ENCODE measurements around the gene ZDHHC17. TPM values are rescaled to one million over a fixed set of nuclear protein-coding genes. Genes with fewer than 3 reads are reported as not detected.

The ZDHHC17 gene
- polyA plus RNA-seq, 1 of the 3 experiments (the other 2 are of a cell fraction) = 28.6 TPM

- TF ChIP-seq USF1 (IDR thresholded peaks at IDR 0.05; ENCODE audit: borderline replicate concordance, low read depth) = no peak
- no peak for TF ChIP-seq TAF1 (IDR thresholded peaks at IDR 0.05; ENCODE audit: borderline replicate concordance, low read depth, low read length)
- TF ChIP-seq FOXM1 (IDR thresholded peaks at IDR 0.05; ENCODE audit: low read depth) = no peak
- no peak for TF ChIP-seq YY1 (IDR thresholded peaks at IDR 0.05; ENCODE audit: low read depth)
- TF ChIP-seq NRF1 (IDR thresholded peaks at IDR 0.05; ENCODE audit: low read depth, low read length) = no peak
These were observed 1.7 kb downstream of the ZDHHC17 start (continued) for GRCh38 chr12:76765598-76765997.

GRCh38 chr12:76766161-76766560 lies 2.2 kb downstream of the ZDHHC17 start:
- H3K27ac ChIP-seq (ENCODE audit: low read depth in 2 of 2, low read length in 1 of 2) = no peak overlapping the region
- no peaks in the 10 kb centered on the region for H3K36me3 ChIP-seq (replicated peaks in 1 of 2; ENCODE audit: control insufficient read depth in 1 of 2, insufficient read depth in 2 of 2, low read length in 1 of 2)
- H3F3A ChIP-seq (replicated peaks; ENCODE audit: insufficient read depth) = peaks cover 13% of the 10 kb centered on the region
- POLR2A ChIA-PET = no interaction called here
- H3K4me2 ChIP-seq = peak overlapping the region; percentile 89
- TF ChIP-seq TCF12 (IDR thresholded peaks at IDR 0.05) (no peak), SIN3A (IDR thresholded peaks at IDR 0.05; ENCODE audit: borderline replicate concordance, low read depth, low read length) (no peak), ZBTB33 (IDR thresholded peaks at IDR 0.05; ENCODE audit: borderline replicate concordance, low read depth) (no peak), GABPA (IDR thresholded peaks at IDR 0.05; ENCODE audit: low read depth) (no peak), GATA2 (CRISPR knock-in tag; IDR thresholded peaks at IDR 0.05) (no peak), TEAD4 (IDR thresholded peaks at IDR 0.05; ENCODE audit: borderline replicate concordance, insufficient read depth) (no peak), RXRA (IDR thresholded peaks at IDR 0.05; ENCODE audit: borderline replicate concordance, low read depth) (no peak), ELF1 (IDR thresholded peaks at IDR 0.05) (no peak), REST (IDR thresholded peaks at IDR 0.05; ENCODE audit: low read depth, low read length) (no peak), TAF1 (IDR thresholded peaks at IDR 0.05; ENCODE audit: borderline replicate concordance, low read depth, low read length) (no peak), NFIC (IDR thresholded peaks at IDR 0.05; ENCODE audit: borderline replicate concordance) (no peak), NRF1 (IDR thresholded peaks at IDR 0.05; ENCODE audit: low read depth, low read length) (no peak)
- no peak overlapping the region for H3K9ac ChIP-seq
- no peaks in the 10 kb centered on the region for H3K9me2 ChIP-seq
- no peaks in the 10 kb centered on the region for H3K9me3 ChIP-seq
- H3K79me2 ChIP-seq (ENCODE audit: insufficient read depth) = peaks cover 73% of the 10 kb centered on the region
- 99% methylated on average over 4 of the region's 4 CpGs for WGBS (ENCODE audit: low lambda C conversion rate)
- CTCF ChIA-PET = interaction anchor here (1.3 to 1.6 kb wide), 2 partner anchors 26 to 245 kb away, joined by 4 read pairs; no protein-coding TSS in a partner anchor
- H3K27me3 ChIP-seq (ENCODE audit: insufficient read depth) = no peaks in the 10 kb centered on the region
- no peak overlapping the region for H2AFZ ChIP-seq (ENCODE audit: low read depth)
- no peak for DNase-seq
- peak overlapping the region in 1 of 2 experiments; percentile 78; a peak in 1 of 4 replicates for H3K4me3 ChIP-seq (ENCODE audit: low read depth in 2 of 2, low read length in 1 of 2)
- H3K4me1 ChIP-seq (ENCODE audit: control insufficient read depth in 1 of 2, insufficient read depth in 2 of 2, low read depth in 1 of 2, low read length in 1 of 2) = peaks cover 6 to 12% of the 10 kb centered on the region in 2 experiments; a peak in 1 of 4 replicates
- peaks cover 41% of the 10 kb centered on the region for H4K20me1 ChIP-seq (ENCODE audit: insufficient read depth)

Measured in SK-N-SH (cell line).